Adrenal gland (tissue), 12 donors: ENCODE data around the gene ELAPOR1. TPM values are rescaled to one million over a fixed set of nuclear protein-coding genes. Genes with fewer than 3 reads are reported as not detected.

Experiments
- DNase-seq, 7 donors: peaks; one replicate each; pipeline ENCODE4 v3.0.0-alpha.2; 2019 to 2020
- H3K27ac ChIP-seq, 5 donors: fragments of 200-600 bp; sonication (generic) in 4 of 5; 1 replicate in 3 of 5; 2 replicates in 2 of 5; pipeline versions ENCODE4 v1.5.1 to v1.8.0; 2016 to 2020; ENCODE audit warnings: mild to moderate bottlenecking in 1 of 5
- H3K27me3 ChIP-seq: fragments of 200-600 bp; 2 replicates; pipeline ENCODE4 v1.8.0; 2021
- H3K36me3 ChIP-seq, 2 donors: fragments of 200-600 bp; replicated peaks in 1 of 2; 1 replicate in 1 of 2; 2 replicates in 1 of 2; pipeline versions ENCODE4 v1.5.1 to v1.8.0; 2018 to 2022
- H3K4me1 ChIP-seq, 2 donors: fragments of 200-600 bp; replicated peaks in 1 of 2; 1 replicate in 1 of 2; 2 replicates in 1 of 2; pipeline versions ENCODE4 v1.5.1 to v1.8.0; 2018 to 2021
- H3K4me3 ChIP-seq, 4 donors: fragments of 200-600 bp; sonication (generic) in 3 of 4; one replicate each; pipeline ENCODE4 v1.5.1; 2016 to 2018
- H3K9me3 ChIP-seq, 3 donors: fragments of 200-600 bp; sonication (generic) in 1 of 3; replicated peaks in 1 of 3; 1 replicate in 2 of 3; 2 replicates in 1 of 3; pipeline versions ENCODE4 v1.5.1 to v1.8.0; 2016 to 2021
- POLR2A ChIP-seq, 2 donors: fragments of 450-650 bp; IDR thresholded peaks; one replicate each; pipeline ENCODE4 v1.6.1; 2017; ENCODE audit warnings: antibody characterized with exemption in 2 of 2, mild to moderate bottlenecking in 2 of 2, moderate library complexity in 1 of 2
- WGBS, 4 donors: extraction: QIAGEN DNeasy Blood & Tissue Kit in 2 of 4; methylation state at CpG; one replicate each; pipeline versions ENCODE4 v1.1.5 to v1.1.7; 2013 to 2017; 5-methylcytosine and 5-hydroxymethylcytosine counted together
- intact Hi-C, 2 donors: fragments of 100-400 bp; cut with DNase I; formaldehyde crosslinking; loops; one replicate each; pipeline versions ENCODE4 v1.14.1 to v1.15.0; 2022 to 2023
- polyA plus RNA-seq, 3 donors: library from polyadenylated mRNA; stranded (reverse); fragments of 200-250 nt in 2 of 3; fragments of 350-450 nt in 1 of 3; fragmentation: Illumina TruSeq in 1 of 3; extraction: RNeasy Lipid Tissue Mini Kit (QIAGEN cat#74804) in 1 of 3; gene quantifications; one replicate each; pipeline ENCODE4 v1.2.3, GENCODE V29; 2013 to 2014
- total RNA-seq, 9 donors: library from RNA; depleted of rRNA in 4 of 9; stranded (reverse); fragments of >200 nt in 4 of 9; fragments of 120-200 nt in 1 of 9; fragmentation: NEBNext Ultra II Directional in 1 of 9; extraction: Animal tissue kit (Norgen Biotek cat#: 25700) in 1 of 9; gene quantifications; one replicate each; pipeline versions ENCODE4 v1.1.0 to v1.2.4, GENCODE V29; 2013 to 2023
- TF ChIP-seq, protein P1 (sequence below), 6 experiments: fragments of 450-650 bp in 4 of 6; fragments of 200-600 bp in 2 of 6; sonication (generic) in 1 of 6; IDR thresholded peaks; 1 replicate in 5 of 6; 2 replicates in 1 of 6; pipeline versions ENCODE4 v1.5.1 to v1.8.0; 2016 to 2021; ENCODE audit warnings: antibody characterized with exemption in 6 of 6, mild to moderate bottlenecking in 2 of 6, moderate library complexity in 1 of 6
- donor health status: healthy with polysubstance abuse.
- donor health status: Bipolar disorder and iron deficiency.
- donor health status: DM: yes; HTN: yes; CAD: no.
- donor health status: DM: no; HTN: no; CAD: no.
- donor health status: DM: no; HTN: no; CAD: no.
- donor health status: DM: yes; HTN: yes; CAD: no.

The ELAPOR1 gene
- total and polyA plus RNA-seq, 12 donors: 0.09 to 11.2 (median 1.6) TPM

DNA sequence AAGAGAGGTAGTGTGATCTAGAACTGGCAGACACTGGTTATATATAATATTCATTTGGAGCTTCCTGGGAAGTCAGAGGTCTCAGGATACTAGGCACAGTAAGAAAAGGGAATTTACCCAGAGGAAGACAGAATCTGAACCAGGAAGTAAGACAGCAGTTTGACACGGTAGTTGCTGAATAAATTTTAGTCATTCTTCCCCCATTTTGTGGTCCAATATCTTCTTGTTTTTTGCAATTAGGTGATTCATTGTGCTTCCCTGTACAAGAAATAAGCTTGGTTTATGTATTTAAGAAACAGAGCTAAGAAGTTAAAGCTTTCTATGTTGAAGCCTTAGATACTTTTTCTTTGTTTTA is 22.1 kb upstream of the ELAPOR1 start:
- intact Hi-C loops: no loop called here
- Histone ChIP-seq H3K4me3 (peak overlapping the region in 2 of 4 donors; percentile 71 to 92), H3K4me1 (peaks cover 16 to 22% of the 10 kb centered on the region in 2 donors), H3K27me3 (no peaks in the 10 kb centered on the region), H3K27ac (peak overlapping the region; percentile 93 to 100 (median 98)), H3K36me3 (peaks cover 0 to 13% of the 10 kb centered on the region in 2 donors), H3K9me3 (no peaks in the 10 kb centered on the region)
- 0 to 4% (median 2%) methylated on average over 1 of the region's 1 CpG for WGBS, 4 donors
- TF ChIP-seq, protein P1, sequence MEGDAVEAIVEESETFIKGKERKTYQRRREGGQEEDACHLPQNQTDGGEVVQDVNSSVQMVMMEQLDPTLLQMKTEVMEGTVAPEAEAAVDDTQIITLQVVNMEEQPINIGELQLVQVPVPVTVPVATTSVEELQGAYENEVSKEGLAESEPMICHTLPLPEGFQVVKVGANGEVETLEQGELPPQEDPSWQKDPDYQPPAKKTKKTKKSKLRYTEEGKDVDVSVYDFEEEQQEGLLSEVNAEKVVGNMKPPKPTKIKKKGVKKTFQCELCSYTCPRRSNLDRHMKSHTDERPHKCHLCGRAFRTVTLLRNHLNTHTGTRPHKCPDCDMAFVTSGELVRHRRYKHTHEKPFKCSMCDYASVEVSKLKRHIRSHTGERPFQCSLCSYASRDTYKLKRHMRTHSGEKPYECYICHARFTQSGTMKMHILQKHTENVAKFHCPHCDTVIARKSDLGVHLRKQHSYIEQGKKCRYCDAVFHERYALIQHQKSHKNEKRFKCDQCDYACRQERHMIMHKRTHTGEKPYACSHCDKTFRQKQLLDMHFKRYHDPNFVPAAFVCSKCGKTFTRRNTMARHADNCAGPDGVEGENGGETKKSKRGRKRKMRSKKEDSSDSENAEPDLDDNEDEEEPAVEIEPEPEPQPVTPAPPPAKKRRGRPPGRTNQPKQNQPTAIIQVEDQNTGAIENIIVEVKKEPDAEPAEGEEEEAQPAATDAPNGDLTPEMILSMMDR (IDR thresholded peaks at IDR 0.05): no peak
- TF ChIP-seq POLR2A (IDR thresholded peaks at IDR 0.05): no peak
- DNase-seq: no peak

DNA sequence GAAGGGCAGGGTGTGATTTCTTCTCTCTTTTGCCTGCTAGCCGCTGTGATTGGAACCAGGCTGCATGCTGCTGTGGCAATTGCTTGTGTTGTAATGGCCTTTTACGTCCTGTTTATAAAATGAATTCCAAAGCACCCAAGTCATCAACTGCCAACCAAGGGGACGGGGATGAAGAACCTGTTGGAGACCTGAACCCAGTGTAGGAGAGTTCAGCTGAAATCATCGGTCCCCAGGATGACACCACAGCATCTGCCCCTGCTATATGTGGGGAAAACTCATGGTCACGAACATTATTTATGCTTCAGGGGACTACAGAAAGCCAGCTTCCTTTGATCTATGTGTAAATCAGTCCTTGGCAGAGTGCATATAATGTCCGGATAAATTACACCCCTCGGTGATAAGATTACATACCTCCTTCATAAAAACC is 19.5 kb upstream of the ELAPOR1 start:
- Histone ChIP-seq H3K4me3 (no peak overlapping the region), H3K4me1 (peaks cover 16 to 22% of the 10 kb centered on the region in 2 donors), H3K36me3 (peaks cover 0 to 13% of the 10 kb centered on the region in 2 donors), H3K9me3 (no peaks in the 10 kb centered on the region), H3K27ac (no peak overlapping the region), H3K27me3 (no peaks in the 10 kb centered on the region)
- intact Hi-C loops: no loop called here
- TF ChIP-seq, protein P1 (IDR thresholded peaks at IDR 0.05): no peak
- TF ChIP-seq POLR2A (IDR thresholded peaks at IDR 0.05): no peak
- WGBS, 4 donors: 61 to 78% (median 70%) methylated on average over 7 of the region's 7 CpGs
- DNase-seq: no peak

DNA sequence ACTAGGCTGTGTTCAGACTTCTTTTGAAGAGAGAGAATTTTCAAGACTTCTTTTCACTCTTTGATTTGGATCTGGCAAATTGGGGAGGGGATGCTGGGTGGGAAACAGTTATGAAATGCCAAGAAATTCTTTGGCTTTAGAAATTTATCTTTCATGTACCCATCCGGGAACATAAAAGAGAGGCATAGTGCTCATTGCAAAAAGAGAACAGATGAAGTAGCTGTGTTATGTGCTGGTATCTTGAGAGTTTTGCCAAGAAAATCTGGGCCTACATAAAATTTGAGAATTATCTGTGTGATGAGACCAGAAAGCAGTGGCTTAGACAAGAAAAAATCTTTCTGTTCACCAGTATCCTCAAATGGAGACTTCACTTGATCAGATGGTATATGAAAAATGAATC is 19.0 kb upstream of the ELAPOR1 start:
- Histone ChIP-seq H3K4me1 (peaks cover 12 to 22% of the 10 kb centered on the region in 2 donors), H3K36me3 (peaks cover 0 to 13% of the 10 kb centered on the region in 2 donors), H3K9me3 (no peaks in the 10 kb centered on the region), H3K27ac (no peak overlapping the region), H3K27me3 (no peaks in the 10 kb centered on the region), H3K4me3 (no peak overlapping the region)
- DNase-seq: no peak
- 71 to 79% (median 77%) methylated on average over 1 of the region's 1 CpG for WGBS, 4 donors
- intact Hi-C loops: no loop called here
- TF ChIP-seq POLR2A (IDR thresholded peaks at IDR 0.05): no peak
- TF ChIP-seq, protein P1 (IDR thresholded peaks at IDR 0.05): no peak

DNA sequence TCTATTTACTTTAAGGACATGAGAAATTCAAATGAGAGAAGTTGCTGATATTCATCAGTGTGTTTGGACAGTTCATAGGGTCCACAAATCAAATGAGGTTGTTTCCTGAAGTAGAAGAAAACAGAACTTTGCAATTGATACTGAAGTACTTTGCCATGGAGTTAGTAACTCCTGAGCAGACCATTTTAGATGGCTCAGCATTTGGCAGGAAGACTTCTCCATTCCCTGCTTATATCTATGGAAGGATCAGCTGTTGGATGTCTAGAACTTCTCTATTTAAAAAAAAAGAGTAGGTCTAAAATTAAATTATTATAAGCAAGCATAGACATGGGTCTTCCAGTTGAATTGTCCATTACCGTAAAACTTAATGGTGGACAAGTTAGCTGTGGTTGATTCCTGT is 18.3 kb upstream of the ELAPOR1 start:
- Histone ChIP-seq H3K4me1 (peaks cover 10 to 22% of the 10 kb centered on the region in 2 donors), H3K27ac (no peak overlapping the region), H3K27me3 (no peaks in the 10 kb centered on the region), H3K4me3 (no peak overlapping the region), H3K36me3 (peaks cover 0 to 13% of the 10 kb centered on the region in 2 donors), H3K9me3 (no peaks in the 10 kb centered on the region)
- no peak for DNase-seq
- WGBS, 4 donors: 87 to 96% (median 92%) methylated on average over 1 of the region's 1 CpG
- no peak for TF ChIP-seq POLR2A (IDR thresholded peaks at IDR 0.05)
- TF ChIP-seq, protein P1 (IDR thresholded peaks at IDR 0.05): no peak
- intact Hi-C loops: no loop called here
